Activated T-helper 1 cell treated with Interleukin-2 at 50 U/mL for 16 hours (primary cell): ENCODE measurements around the gene UNCX.
"Not testable (repeated sequence)": the region's sequence is repeated elsewhere in the genome, so short reads cannot be mapped to it uniquely, and the experiment has no call there.

Source experiments
- DNase-seq: peaks from one replicate; pipeline ENCODE4 v3.0.0-alpha.2; 2020; ENCODE audit warnings: low read depth

Gene UNCX

GRCh38 chr7:1232623-1233332 lies at the start of gene UNCX:
Gene UNCX, plus strand, starts transcription at chr7:1232872. Its CDS starts 146 bp downstream, at chr7:1233018.
- DNase-seq, result no peak

DNA sequence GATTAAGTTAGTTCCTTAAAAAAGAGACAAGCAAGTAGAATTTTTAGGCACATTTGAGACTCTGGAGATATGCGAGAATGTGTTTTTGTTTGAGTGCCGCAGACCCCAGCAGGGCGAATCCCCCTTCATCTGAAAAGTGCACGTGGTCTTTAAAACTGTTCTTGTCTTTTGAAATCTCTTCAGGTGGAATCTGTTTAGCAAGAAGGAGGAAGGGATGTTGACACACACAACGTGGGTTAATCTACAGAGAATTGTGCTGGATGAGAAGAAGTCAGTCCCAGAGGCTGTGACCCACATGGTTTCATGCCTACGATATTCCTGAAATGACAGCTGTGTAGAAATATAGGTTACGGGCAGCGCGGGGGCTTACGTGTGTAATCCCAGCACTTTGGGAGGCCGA lies 45.5 kb upstream of the UNCX start:
- DNase-seq, result no peak

- DNase-seq, result no peak
Measured at GRCh38 chr7:1188720-1189294, 43.9 kb upstream of the UNCX start.

GRCh38 chr7:1189986-1190772 lies 42.5 kb upstream of the UNCX start:
- DNase-seq, result no peak

- no peak for DNase-seq
Measured at GRCh38 chr7:1192171-1192676, 40.4 kb upstream of the UNCX start.

- no peak for DNase-seq
Measured at GRCh38 chr7:1193593-1194424, 38.9 kb upstream of the UNCX start.

DNA sequence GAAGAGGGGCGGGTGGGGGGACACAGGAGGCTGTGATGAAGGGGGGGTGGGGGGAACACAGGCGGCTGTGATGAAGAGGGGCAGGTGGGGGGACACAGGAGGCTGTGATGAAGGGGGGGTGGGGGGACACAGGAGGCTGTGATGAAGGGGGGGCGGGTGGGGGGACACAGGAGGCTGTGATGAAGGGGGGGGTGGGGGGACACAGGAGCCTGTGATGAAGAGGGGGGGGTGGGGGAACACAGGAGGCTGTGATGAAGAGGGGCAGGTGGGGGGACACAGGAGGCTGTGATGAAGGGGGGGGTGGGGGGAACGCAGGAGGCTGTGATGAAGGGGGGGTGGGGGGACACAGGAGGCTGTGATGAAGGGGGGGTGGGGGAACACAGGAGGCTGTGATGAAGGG lies 36.2 kb upstream of the UNCX start:
- DNase-seq, result not testable (repeated sequence)

DNA sequence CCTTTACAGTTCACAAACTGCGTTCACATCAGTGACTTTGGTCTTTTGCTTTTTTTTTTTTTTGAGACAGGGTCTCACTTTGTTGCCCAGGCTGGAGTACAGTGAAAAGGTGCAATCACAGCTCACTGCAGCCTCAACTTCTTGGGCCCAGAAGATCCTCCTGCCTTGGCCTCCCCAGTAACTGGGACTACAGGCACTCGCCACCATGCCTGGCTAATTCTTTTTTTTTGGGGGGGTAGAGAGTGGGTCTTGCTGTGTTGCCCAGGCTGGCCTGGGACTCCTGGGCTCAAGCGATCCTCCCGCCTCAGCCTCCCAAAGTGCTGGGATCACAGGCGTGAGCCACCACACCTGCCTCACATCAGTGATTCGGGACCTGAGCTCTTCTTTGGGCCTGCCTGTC lies 35.7 kb upstream of the UNCX start:
- no peak for DNase-seq

DNA sequence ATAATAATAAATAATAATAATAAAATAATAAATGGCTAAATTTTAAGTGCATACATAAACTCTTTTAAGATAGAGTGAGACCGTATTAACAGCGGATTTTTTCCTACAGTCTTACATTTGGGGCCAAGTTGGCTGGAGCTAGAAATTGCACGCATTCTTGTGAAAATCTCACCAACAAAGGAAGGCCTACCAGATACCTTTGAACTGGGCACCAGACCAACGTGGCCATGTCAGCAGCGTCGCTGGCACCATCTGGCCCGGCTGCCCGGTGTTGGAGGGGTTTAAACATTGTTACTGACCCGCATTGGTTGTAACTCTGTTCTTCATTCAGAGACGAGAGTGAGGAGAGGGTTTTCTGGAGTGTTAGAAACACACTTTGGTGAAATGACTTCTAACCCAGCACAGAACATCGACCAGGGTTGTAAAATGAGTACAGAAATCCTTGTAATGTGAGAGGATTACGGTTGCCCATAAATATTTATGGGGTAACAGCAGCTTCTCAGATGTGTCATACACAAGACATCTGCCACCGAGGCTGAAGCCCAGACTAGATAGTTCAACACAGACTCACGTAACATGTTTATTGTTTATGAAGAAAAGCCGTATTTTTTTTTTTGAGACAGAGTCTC lies 34.6 kb upstream of the UNCX start:
- no peak for DNase-seq

GRCh38 chr7:1200045-1200444 lies 32.6 kb upstream of the UNCX start:
- no peak for DNase-seq

- no peak for DNase-seq
Measured at GRCh38 chr7:1201916-1202315, 30.8 kb upstream of the UNCX start.

GRCh38 chr7:1202914-1203313 lies 29.8 kb upstream of the UNCX start:
- not testable (repeated sequence) for DNase-seq

- no peak for DNase-seq
Measured at GRCh38 chr7:1204460-1205140, 28.1 kb upstream of the UNCX start.

GRCh38 chr7:1205742-1206141 lies 26.9 kb upstream of the UNCX start:
- not testable (repeated sequence) for DNase-seq

DNA sequence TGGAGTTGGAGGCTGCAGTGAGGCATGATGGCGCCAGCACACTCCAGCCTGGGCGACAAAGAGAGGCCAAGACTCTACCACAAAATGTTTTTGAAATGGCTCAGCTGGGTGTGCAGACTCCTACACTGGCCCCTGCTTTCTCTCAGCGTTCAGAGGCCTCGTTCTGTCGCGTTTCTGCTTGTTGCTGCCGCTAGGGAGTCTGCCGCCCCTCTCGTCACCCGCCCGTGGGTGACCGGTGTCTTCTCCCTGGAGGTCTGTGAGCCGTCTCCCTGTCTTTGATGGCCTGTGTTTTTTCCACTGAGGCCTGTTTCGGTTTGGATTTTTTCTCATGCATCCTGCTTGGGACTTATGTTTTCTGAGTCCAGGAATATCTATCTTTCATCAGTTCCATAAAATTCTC lies 23.6 kb upstream of the UNCX start:
- DNase-seq, result no peak

DNA sequence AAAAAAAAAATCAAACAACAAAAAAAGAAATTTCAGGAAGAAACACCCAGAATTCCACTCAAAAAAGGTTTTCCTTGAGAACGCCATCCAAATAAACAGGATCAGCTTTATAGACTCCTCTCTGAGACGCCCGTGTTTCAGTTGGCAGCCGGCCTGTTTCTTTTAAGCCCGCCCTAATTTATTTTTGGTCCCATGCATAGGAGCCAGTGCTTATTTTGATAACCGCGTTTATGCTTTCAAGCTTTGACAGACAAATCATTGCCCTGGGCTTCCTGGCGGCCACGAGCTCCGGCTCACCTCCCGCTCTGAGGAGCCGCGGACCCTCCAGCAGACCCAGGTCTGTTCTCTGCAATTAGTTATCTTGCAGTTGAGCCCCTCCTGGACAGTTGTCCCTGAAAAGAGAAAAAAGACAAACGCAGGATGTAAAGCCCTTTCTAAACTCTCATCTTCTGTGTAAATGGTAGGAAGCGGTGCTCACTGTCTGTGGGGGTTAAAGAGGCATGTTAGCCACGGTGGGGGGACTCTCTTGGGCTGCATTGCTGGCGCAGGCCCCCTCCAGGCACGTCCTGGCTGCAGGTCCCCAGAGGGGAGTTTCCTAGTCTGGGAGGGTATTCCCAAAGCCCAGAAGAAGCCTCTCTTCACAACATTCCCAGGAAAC lies 22.2 kb upstream of the UNCX start:
- no peak for DNase-seq

GRCh38 chr7:1210979-1211608 lies 21.6 kb upstream of the UNCX start:
- DNase-seq, result no peak

GRCh38 chr7:1211611-1212010 lies 21.1 kb upstream of the UNCX start:
- DNase-seq, result no peak

DNA sequence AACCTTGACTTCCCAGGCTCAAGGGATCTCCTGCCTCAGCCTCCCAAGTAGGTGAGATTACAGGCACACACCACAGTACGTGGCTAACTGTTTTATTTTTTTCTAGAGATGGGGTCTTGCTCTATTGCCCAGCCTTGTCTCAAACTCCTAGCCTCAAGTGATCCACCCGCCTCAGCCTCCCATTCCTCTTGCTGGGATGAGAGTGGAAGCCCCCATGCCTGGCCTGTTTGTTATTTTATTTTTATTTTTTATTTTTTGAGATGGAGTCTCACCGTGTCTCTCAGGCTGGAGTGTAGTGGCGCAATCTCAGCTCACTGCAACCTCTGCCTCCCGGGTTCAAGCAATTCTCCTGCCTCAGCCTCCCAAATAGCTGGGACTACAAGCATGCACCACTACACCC lies 20.6 kb upstream of the UNCX start:
- DNase-seq, result not testable (repeated sequence)

DNA sequence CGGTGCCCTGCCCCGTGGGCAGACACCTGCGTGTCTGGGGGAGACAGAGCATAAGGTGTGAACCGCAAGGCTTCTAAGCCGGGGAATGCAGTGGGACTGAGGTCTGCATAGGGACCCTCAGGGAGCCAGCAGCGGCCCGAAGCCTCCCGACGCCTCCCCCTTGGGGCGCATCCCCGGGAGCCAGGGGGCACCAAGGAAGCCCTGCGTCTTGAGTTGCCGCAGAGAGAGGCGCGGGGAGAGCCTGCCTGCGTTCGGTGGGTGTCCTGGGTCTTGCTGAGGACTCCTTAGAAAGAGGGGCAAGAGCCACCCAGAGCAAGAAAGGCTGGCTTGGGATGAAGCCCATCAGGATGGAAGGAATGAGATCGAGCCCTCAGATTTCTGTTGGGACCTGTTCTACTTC lies 18.2 kb upstream of the UNCX start:
- no peak for DNase-seq
